GM21825 (cell line): ENCODE measurements around the gene AGTRAP.

Source experiments
- ATAC-seq: cut with Tn5 transposase; IDR thresholded peaks from one replicate; pipeline ENCODE4 v1.9.1; 2021; ENCODE audit warnings: mild to moderate bottlenecking, moderate library complexity; ENCODE audit not compliant: unreplicated experiment

The AGTRAP gene

GRCh38 chr1:11780380-11781147 is 44.6 kb downstream of the AGTRAP start:
- no peak for ATAC-seq

GRCh38 chr1:11781297-11781696 is 45.4 kb downstream of the AGTRAP start:
- ATAC-seq: no peak

- no peak for ATAC-seq
These were observed 46.3 kb downstream of the AGTRAP start for GRCh38 chr1:11782127-11782708.

- ATAC-seq: no peak
These were observed 47.6 kb downstream of the AGTRAP start for GRCh38 chr1:11783556-11783955.

GRCh38 chr1:11784256-11784992 is 48.5 kb downstream of the AGTRAP start:
- ATAC-seq: no peak

GRCh38 chr1:11784993-11785769 is 49.2 kb downstream of the AGTRAP start:
- ATAC-seq: no peak

GRCh38 chr1:11786168-11786567 is 50.2 kb downstream of the AGTRAP start:
- ATAC-seq: no peak

GRCh38 chr1:11787251-11787803 is 51.4 kb downstream of the AGTRAP start:
- ATAC-seq: no peak

GRCh38 chr1:11787804-11788436 is 52.0 kb downstream of the AGTRAP start:
- ATAC-seq: no peak

- no peak for ATAC-seq
These were observed 52.7 kb downstream of the AGTRAP start for GRCh38 chr1:11788549-11789053.

- ATAC-seq: no peak
These were observed 53.5 kb downstream of the AGTRAP start for GRCh38 chr1:11789126-11790067.

- no peak for ATAC-seq
These were observed 54.4 kb downstream of the AGTRAP start for GRCh38 chr1:11790101-11790879.

GRCh38 chr1:11790880-11791715 is 55.2 kb downstream of the AGTRAP start:
- ATAC-seq: no peak

- no peak for ATAC-seq
These were observed 56.2 kb downstream of the AGTRAP start for GRCh38 chr1:11792106-11792505.

GRCh38 chr1:11793819-11794218 is 57.9 kb downstream of the AGTRAP start:
- no peak for ATAC-seq

GRCh38 chr1:11794446-11795237 is 58.7 kb downstream of the AGTRAP start:
- ATAC-seq: no peak
